PC-3 (cell line): ENCODE results near the gene KCNG2. TPM values are rescaled to one million over a fixed set of nuclear protein-coding genes. Genes with fewer than 3 reads are reported as not detected.

Source experiments
- ATAC-seq: fragments of 200-7000 bp; cut with Tn5 transposase; 2 replicates; pipeline ENCODE4 v1.9.1; 2020; ENCODE audit warnings: mild to moderate bottlenecking, moderate library complexity
- BruUV-seq: library from RNA; stranded (reverse); fragments of 400-500 nt; replicated peaks from 2 replicates; lab custom pipeline; 2021; lab: Mats Ljungman, UMichigan
- CTCF ChIA-PET: fragments of 300-600 bp; sonication (Branson Sonifier 250); formaldehyde crosslinking; loops from one replicate; lab custom pipeline; 2022; ENCODE audit warnings: antibody characterized with exemption; lab: Charles Lee
- POLR2A ChIA-PET: fragments of 300-600 bp; sonication (Branson Sonifier 250); formaldehyde crosslinking; loops from one replicate; lab custom pipeline; 2022; ENCODE audit warnings: antibody characterized with exemption; ENCODE audit not compliant: unreplicated experiment; lab: Charles Lee
- DNase-seq: peaks from one replicate; pipeline ENCODE4 v3.0.0-alpha.2; 2015
- H2AFZ ChIP-seq: fragments of 300-600 bp; sonication (generic); 2 replicates; pipeline ENCODE4 v1.6.0; 2016; ENCODE audit warnings: antibody characterized with exemption, low read length
- H3F3A ChIP-seq: fragments of 300-600 bp; sonication (generic); one replicate; pipeline ENCODE4 v1.6.0; 2017; ENCODE audit warnings: antibody characterized with exemption, low read length, control low read depth, mild to moderate bottlenecking; ENCODE audit not compliant: unreplicated experiment
- H3K27ac ChIP-seq: fragments of 300-600 bp; sonication (generic); 2 replicates; pipeline ENCODE4 v1.5.1; 2016; ENCODE audit warnings: mild to moderate bottlenecking, low read length
- H3K27me3 ChIP-seq: fragments of 300-600 bp; sonication (generic); 2 replicates; pipeline ENCODE4 v1.6.1; 2016; ENCODE audit warnings: low read length, mixed read lengths
- H3K36me3 ChIP-seq: fragments of 300-600 bp; sonication (generic); 2 replicates; pipeline ENCODE4 v1.6.1; 2016; ENCODE audit warnings: low read depth, mixed run types, low read length, mixed read lengths
- H3K4me1 ChIP-seq: fragments of 300-600 bp; sonication (generic); 2 replicates; pipeline ENCODE4 v1.5.1; 2016; ENCODE audit warnings: low read length; ENCODE audit not compliant: insufficient read depth
- H3K4me2 ChIP-seq: fragments of 300-600 bp; sonication (generic); 2 replicates; pipeline ENCODE4 v1.6.0; 2016; ENCODE audit warnings: low read length
- H3K4me3 ChIP-seq: fragments of 300-600 bp; sonication (generic); 2 replicates; pipeline ENCODE4 v1.5.1; 2016; ENCODE audit warnings: mild to moderate bottlenecking, low read length, mixed read lengths
- H3K79me2 ChIP-seq: fragments of 300-600 bp; sonication (generic); 2 replicates; pipeline ENCODE4 v1.6.1; 2017; ENCODE audit warnings: low read length, mixed read lengths
- H3K9ac ChIP-seq: fragments of 300-600 bp; sonication (generic); 2 replicates; pipeline ENCODE4 v1.6.0; 2016; ENCODE audit warnings: mild to moderate bottlenecking, low read length
- H3K9me2 ChIP-seq: fragments of 300-600 bp; sonication (generic); replicated peaks from 2 replicates; pipeline ENCODE4 v1.6.1; 2016; ENCODE audit warnings: mixed run types, low read length, mixed read lengths
- H3K9me3 ChIP-seq: fragments of 300-600 bp; sonication (generic); 2 replicates; pipeline ENCODE4 v1.6.1; 2016; ENCODE audit warnings: low read length, mixed read lengths
- H4K20me1 ChIP-seq: fragments of 300-600 bp; sonication (generic); 2 replicates; pipeline ENCODE4 v1.6.1; 2016; ENCODE audit warnings: low read length, mixed read lengths
- CTCF ChIP-seq: fragments of 300-600 bp; sonication (generic); conservative IDR thresholded peaks from 2 replicates; pipeline ENCODE4 v1.5.1; 2017; ENCODE audit warnings: antibody characterized with exemption, low read depth, mild to moderate bottlenecking, low read length
- EZH2 ChIP-seq: fragments of 300-600 bp; sonication (generic); IDR thresholded peaks from one replicate; pipeline ENCODE4 v1.6.1; 2017; ENCODE audit warnings: antibody characterized with exemption, mild to moderate bottlenecking, low read length; ENCODE audit not compliant: unreplicated experiment
- EZH2phosphoT487 ChIP-seq: fragments of 300-600 bp; sonication (generic); IDR thresholded peaks from 2 replicates; pipeline ENCODE4 v1.6.1; 2018; ENCODE audit warnings: mild to moderate bottlenecking, antibody characterized with exemption, low read length, borderline replicate concordance
- intact Hi-C: fragments of 100-400 bp; cut with micrococcal nuclease; formaldehyde crosslinking; loops from 2 replicates; pipeline ENCODE4 v1.9.0; 2023
- total RNA-seq: library from RNA; depleted of rRNA; stranded (reverse); fragments of >200 nt; gene quantifications from 2 replicates; pipeline ENCODE4 v1.2.3, GENCODE V29; 2014

KCNG2 gene
- total RNA-seq, 1 experiment from 2014 or later: not detected

DNA sequence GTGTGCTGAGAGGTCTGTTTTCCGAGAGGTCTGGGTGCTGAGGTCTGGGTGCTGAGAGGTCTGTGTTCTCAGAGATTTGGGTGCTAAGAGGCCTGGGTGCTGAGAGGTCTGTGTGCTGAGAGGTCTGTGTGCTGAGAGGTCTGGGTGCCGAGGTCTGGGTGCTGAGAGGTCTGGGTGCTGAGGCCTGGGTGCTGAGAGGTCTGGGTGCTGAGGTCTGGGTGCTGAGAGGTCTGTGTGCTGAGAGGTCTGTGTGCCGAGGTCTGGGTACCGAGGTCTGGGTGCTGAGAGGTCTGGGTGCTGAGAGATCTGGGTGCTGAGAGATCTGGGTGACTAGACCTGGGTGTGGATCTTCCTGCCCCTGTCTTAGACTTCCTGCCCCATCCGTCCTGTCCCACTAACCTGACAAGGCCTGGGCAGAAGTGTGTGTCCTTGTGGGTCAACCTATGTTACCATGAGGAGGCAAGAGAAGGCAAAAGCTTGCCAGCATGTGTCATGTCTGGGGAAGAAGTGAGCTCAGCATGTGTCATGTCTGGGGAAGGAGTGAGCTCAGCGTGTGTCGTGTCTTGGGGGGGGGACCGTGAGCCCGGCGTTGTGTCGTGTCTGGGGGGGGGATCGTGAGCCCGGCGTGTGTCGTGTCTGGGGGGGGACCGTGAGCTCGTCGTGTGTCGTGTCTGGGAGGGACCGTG is 69.3 kb downstream of the KCNG2 start:
- no peak overlapping the region for H2AFZ ChIP-seq
- peaks cover 3% of the 10 kb centered on the region; the same call in 1 of the 2 replicates for H3K9me3 ChIP-seq
- TF ChIP-seq EZH2phosphoT487 (no peak), EZH2 (no peak)
- no TSS peak for BruUV-seq
- no peaks in the 10 kb centered on the region for H3F3A ChIP-seq
- no peaks in the 10 kb centered on the region for H3K79me2 ChIP-seq
- H3K9ac ChIP-seq: no peak overlapping the region
- H3K4me2 ChIP-seq: no peak overlapping the region
- ChIA-PET CTCF (no interaction called here), POLR2A (no interaction called here)
- H3K36me3 ChIP-seq: no peaks in the 10 kb centered on the region
- H3K27me3 ChIP-seq: peaks cover 6% of the 10 kb centered on the region
- H3K27ac ChIP-seq: no peak overlapping the region
- DNase-seq (peak; percentile 71), ATAC-seq (peak; percentile 66)
- intact Hi-C loops: no loop called here
- H4K20me1 ChIP-seq: no peaks in the 10 kb centered on the region
- H3K4me3 ChIP-seq: no peak overlapping the region
- H3K9me2 ChIP-seq: no peaks in the 10 kb centered on the region
- H3K4me1 ChIP-seq: peaks cover 3% of the 10 kb centered on the region; the same call in 1 of the 2 replicates

DNA sequence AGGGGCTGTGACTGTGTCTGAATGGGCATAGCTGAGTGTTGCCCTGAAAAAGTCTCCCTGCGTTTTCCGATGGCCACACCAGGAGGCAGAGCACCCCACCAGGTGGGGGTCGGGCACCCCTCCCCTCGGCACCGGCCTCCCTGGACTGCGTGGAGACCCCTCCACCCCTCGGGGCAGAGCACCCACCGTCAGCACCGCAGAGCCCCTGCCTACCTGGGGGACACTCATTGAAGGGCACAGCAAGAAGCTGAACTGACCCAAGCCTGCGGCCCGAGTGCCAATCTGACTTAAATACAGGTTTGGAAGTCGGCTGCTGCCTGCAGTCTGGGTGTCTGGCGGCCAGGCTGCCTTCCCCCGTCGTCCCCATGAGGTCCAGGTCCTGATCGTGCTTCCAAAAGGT is 69.9 kb downstream of the KCNG2 start:
- Histone ChIP-seq H3K4me3 (no peak overlapping the region), H3K27ac (no peak overlapping the region), H3K79me2 (no peaks in the 10 kb centered on the region), H3K27me3 (no peaks in the 10 kb centered on the region), H4K20me1 (no peaks in the 10 kb centered on the region), H3K4me1 (peaks cover 3% of the 10 kb centered on the region; the same call in 1 of the 2 replicates), H2AFZ (no peak overlapping the region), H3K9me2 (no peaks in the 10 kb centered on the region), H3F3A (no peaks in the 10 kb centered on the region), H3K9me3 (no peaks in the 10 kb centered on the region), H3K36me3 (no peaks in the 10 kb centered on the region), H3K4me2 (no peak overlapping the region), H3K9ac (no peak overlapping the region)
- DNase-seq (no peak), ATAC-seq (no peak)
- no TSS peak for BruUV-seq
- ChIA-PET CTCF (no interaction called here), POLR2A (no interaction called here)
- TF ChIP-seq EZH2phosphoT487: no peak
- no peak for TF ChIP-seq EZH2
- no peak for TF ChIP-seq CTCF
- intact Hi-C loops: no loop called here

GRCh38 chr18:79868168-79868784 is 70.5 kb downstream of the KCNG2 start:
- Histone ChIP-seq H4K20me1 (no peaks in the 10 kb centered on the region), H3K4me2 (no peak overlapping the region), H3K36me3 (no peaks in the 10 kb centered on the region), H3K4me3 (no peak overlapping the region), H3K9me3 (no peaks in the 10 kb centered on the region), H3K9ac (no peak overlapping the region), H3F3A (no peaks in the 10 kb centered on the region), H3K79me2 (no peaks in the 10 kb centered on the region), H3K27ac (no peak overlapping the region), H3K4me1 (peaks cover 3% of the 10 kb centered on the region; the same call in 1 of the 2 replicates), H3K27me3 (no peaks in the 10 kb centered on the region), H2AFZ (no peak overlapping the region), H3K9me2 (no peaks in the 10 kb centered on the region)
- TF ChIP-seq CTCF: no peak
- TF ChIP-seq EZH2phosphoT487: no peak
- no peak for TF ChIP-seq EZH2
- ChIA-PET CTCF (no interaction called here), POLR2A (no interaction called here)
- no peak for DNase-seq
- no peak for ATAC-seq
- intact Hi-C loops: no loop called here
- BruUV-seq: no TSS peak
